HG02798 (cell line): Measurements from ENCODE around the gene PEX16.

Experiments used
- ATAC-seq: cut with Tn5 transposase; IDR thresholded peaks from one replicate; pipeline ENCODE4 v1.9.1; 2021; ENCODE audit warnings: mild to moderate bottlenecking; ENCODE audit not compliant: unreplicated experiment, poor library complexity

Gene PEX16

GRCh38 chr11:45881708-45882368 is 35.8 kb downstream of the PEX16 start:
- no peak for ATAC-seq

DNA sequence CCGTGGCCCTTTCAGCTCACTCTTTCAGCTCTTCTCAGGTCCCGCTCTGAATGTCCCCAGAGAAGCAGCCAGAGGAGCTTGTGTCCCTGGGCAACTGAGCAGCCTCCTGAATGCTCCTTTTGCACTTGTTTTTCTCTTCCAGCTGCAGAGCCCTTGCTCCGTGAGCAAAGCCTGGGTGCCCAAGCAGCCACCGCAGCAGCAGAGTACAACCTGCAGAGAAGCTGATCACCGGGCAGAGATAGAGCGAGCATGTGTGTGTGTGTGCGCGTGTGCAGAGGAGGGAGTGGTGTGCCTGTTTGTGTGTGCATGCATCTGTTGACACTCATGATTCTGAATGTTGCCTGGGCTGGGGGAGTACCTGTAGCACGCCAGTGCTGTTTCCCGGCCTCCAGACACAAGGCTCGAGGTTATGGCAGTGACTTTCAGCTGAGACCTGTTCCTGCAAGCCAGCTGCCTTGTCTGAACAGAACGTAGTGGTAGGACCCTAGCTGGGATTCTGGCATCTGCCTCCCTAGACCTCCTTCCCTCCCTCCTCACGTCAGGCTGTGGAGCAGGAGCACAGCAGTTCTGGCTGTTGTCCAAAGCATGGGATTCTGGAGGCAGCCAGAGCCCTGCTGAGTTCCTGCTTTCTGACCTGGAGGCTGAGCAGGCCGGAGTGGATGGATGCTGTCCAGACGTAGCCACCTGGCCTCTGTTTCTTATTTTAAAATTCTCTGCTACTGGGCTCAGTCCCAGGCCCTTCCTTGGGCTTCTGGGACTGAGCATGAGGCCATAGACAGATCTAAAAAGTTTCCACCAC is 36.7 kb downstream of the PEX16 start:
- ATAC-seq = no peak

GRCh38 chr11:45879803-45880686 is 37.6 kb downstream of the PEX16 start:
- no peak for ATAC-seq

DNA sequence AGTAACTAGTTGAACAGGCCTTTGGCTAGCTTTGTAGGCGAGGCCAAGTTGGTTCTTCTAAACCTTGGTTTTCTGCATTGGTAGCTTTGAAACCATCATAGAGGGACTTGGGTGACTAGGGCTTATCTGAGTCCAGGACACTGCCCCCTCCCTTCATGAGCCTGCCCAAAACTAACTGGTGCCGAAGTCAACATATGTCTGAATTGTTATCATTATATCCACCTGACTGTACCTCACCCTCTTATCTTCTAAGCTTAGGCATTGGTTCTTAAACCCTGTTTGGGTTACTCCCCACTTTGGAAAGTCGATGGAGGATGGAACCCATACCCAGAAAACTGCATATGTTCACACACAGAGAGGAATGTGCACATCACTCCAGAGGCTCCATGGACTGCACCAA is 39.8 kb downstream of the PEX16 start:
- no peak for ATAC-seq

DNA sequence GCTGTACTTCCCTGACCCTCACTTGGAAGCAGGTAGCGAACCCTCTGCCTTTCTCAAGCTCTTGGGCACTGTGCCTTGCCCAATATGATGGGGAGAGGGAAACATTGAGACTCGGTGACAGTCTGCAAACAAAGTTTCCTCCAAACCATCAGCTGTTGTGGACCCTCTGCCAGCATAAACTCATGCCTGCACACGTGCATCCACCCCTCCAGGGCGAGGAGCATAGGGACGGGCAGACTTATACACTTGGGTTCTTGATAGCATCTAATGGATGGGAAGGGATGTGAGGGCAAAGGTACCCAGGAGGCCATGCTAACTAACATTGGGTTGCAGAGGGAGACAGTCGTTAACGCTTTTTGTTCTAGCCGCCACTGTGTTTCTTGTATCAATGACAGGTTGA is 40.5 kb downstream of the PEX16 start:
- no peak for ATAC-seq

DNA sequence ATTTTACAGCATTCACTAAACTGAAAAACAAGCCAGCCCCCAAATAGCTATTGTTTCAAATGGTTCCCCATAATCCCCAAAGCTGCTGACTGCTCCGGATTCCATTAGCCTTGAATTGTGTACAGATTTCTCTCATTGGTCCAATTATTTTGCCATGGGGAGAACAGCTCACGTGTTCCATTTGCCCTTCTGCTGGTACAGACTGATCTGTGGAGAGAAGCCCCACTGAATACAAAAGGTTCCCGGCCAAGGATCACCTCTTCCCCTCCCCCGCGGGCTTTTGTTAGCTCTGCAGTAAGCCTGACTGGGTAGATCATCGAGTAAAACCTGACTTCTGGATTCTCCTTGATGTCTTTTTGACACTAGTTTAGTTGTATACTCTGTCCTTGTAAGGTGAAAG is 41.3 kb downstream of the PEX16 start:
- no peak for ATAC-seq

GRCh38 chr11:45872651-45873356 is 44.9 kb downstream of the PEX16 start:
- ATAC-seq = no peak

DNA sequence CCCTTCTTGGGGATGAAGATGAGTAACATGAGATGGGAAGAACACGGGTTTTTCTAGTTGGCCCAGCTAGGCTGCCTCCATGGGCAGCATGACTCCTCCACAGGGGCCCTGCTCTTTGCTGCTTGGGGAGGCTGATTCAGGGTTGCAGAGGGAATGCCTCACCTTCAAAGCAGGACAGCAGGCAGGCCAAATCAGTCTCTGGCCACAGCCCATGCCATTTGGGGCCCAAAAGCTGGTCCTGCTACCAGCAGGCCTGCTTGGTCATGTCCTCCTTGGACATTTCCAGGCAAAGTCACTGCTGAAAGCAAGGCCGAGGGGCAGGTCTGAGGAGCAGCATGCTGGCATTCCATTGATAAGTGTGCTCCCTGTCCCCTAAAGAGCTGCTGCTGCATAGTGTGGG is 46.0 kb downstream of the PEX16 start:
- no peak for ATAC-seq

DNA sequence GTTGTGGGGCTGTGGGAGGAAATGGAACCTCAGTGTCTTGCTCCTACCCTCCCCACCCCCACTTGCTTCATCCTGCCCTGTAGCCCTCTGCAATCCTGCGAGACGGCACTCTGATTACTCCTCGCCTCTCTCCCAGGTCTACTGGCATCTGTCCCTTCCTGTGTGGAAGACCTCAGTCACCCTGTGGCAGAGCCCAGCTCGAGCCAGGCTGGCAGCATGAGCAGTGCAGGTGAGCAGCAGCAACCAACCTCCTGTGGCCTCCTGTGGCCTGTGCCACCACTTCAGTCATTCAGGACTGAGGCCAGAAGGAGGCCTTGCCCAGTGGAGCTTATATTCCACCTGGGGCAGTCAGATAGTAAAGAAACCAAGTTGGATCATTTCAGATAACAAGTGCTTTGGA is 47.0 kb downstream of the PEX16 start:
- no peak for ATAC-seq

GRCh38 chr11:45869551-45869950 is 48.1 kb downstream of the PEX16 start:
- ATAC-seq = no peak

GRCh38 chr11:45864041-45864440 is 53.6 kb downstream of the PEX16 start:
- ATAC-seq = no peak

DNA sequence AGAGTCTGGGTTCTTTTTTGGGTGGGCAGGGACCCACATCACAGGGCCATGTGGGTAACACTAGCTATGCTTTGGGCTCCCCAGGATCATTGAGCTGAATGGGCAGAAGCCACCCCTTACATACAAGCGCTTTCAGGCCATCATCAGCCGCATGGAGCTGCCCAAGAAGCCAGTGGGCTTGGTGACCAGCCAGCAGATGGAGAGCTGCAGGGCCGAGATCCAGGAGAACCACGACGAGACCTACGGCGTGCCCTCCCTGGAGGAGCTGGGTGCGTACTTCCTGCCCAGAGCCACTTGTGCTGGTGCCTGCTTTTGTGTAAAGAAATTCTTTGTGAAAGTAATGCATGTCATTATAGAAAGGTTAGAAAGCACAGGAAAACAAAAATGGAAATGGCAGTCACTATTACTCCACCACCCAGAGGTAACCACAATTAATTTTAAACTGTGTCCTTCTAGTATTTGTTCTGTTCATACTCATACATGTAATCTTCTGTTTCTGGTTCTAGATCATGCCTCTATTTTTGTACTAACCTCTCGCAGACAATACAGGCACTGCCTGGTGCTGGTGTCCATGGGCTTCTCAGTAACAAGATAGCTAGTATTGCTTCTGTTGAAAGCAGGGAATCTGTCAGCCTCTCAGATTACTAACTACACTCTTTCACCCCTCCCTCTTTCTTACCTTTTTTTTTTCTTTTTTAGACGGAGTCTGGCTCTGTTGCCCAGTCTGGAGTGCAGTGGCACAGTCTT is 56.7 kb downstream of the PEX16 start:
- no peak for ATAC-seq

GRCh38 chr11:45860348-45860747 is 57.3 kb downstream of the PEX16 start:
- no peak for ATAC-seq
